ENCODE measurements around the gene SLC32A1. TPM values are rescaled to one million over a fixed set of nuclear protein-coding genes. Genes with fewer than 3 reads are reported as not detected.

SLC32A1 gene
- total RNA-seq, 2 donors from 2014 or later: not detected

DNA sequence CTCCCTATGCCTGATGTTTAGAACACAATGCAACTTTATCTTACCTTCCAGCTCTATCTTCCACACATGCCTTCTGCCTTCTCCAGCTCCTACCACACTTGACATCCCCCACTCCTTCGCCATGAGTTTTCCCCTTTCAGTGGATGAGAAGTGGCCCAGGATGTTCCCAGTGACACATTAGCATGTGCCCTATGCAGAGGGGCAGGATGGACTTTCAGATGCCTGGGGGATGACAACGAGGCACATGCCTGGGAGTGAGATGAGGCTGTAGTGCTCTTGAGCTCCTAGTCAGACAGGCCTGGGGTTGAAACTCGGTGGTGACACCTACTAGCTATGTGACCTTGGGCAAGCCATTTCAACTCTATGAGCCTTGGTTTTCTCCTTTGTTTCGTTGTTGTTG is 20.1 kb upstream of the SLC32A1 start:
- no peak for ATAC-seq
- no peaks in the 10 kb centered on the region for H3K9me3 ChIP-seq (ENCODE audit: control insufficient read depth, low read length, poor library complexity, severe bottlenecking)
- Mint-ChIP-seq H3K27me3 (peaks cover 37% of the 10 kb centered on the region), H3K36me3 (ENCODE audit: low read depth) (peaks cover 5% of the 10 kb centered on the region), H3K4me1 (no peaks in the 10 kb centered on the region), H3K4me3 (no peak overlapping the region), H3K27ac (no peak overlapping the region)
- DNase-seq: no peak

DNA sequence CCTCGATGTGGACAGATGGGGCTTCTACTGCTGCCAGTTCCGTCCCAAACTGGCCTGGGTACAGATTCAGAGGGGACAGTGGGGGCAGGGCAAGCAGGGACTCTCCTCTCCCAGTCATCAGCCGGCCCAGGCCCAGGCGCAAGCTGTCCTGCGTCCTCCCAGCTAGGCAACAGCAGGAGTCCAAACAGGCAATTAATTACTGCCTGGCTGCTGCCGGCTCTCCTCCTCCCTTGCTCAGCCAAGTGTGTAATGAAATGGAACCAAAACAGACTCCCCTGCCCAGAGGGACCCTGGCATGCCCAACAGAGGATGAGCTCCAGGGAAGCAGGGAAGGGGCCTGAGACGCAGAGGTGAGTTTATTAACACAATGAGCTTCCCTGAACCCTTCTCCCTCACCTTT is 17.8 kb upstream of the SLC32A1 start:
- H3K9me3 ChIP-seq (ENCODE audit: control insufficient read depth, low read length, poor library complexity, severe bottlenecking): no peaks in the 10 kb centered on the region
- no peak overlapping the region for H3K27ac Mint-ChIP-seq
- peaks cover 5% of the 10 kb centered on the region for H3K36me3 Mint-ChIP-seq (ENCODE audit: low read depth)
- H3K4me1 Mint-ChIP-seq: no peaks in the 10 kb centered on the region
- H3K4me3 Mint-ChIP-seq: no peak overlapping the region
- H3K27me3 Mint-ChIP-seq: peaks cover 37% of the 10 kb centered on the region
- ATAC-seq (no peak), DNase-seq (no peak)

DNA sequence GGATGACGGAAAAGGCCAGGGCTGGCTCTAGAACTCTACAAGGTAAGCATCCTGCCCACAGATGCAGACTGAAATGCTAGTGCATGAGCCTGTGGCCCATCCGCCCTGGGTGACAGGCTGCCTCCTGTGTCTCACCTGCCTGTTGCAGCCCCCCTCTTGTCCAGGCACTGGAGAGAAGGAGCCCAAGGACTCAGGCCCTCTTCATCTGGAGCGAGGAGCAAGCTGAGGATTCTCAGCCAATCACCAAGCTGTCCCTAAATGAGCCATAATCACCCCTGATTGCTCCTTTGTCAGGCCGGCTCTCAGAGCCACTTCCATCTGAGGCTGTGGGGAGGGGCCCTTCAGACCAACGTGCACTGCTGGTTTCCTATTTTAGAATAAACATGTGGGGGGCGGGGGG is 10.0 kb upstream of the SLC32A1 start:
- peaks cover 2% of the 10 kb centered on the region for H3K4me1 Mint-ChIP-seq
- H3K27me3 Mint-ChIP-seq: peaks cover 58% of the 10 kb centered on the region
- no peak for ATAC-seq
- H3K9me3 ChIP-seq (ENCODE audit: control insufficient read depth, low read length, poor library complexity, severe bottlenecking): no peaks in the 10 kb centered on the region
- no peak for DNase-seq
- no peak overlapping the region for H3K4me3 Mint-ChIP-seq
- H3K27ac Mint-ChIP-seq: no peak overlapping the region
- peaks cover 2% of the 10 kb centered on the region for H3K36me3 Mint-ChIP-seq (ENCODE audit: low read depth)

DNA sequence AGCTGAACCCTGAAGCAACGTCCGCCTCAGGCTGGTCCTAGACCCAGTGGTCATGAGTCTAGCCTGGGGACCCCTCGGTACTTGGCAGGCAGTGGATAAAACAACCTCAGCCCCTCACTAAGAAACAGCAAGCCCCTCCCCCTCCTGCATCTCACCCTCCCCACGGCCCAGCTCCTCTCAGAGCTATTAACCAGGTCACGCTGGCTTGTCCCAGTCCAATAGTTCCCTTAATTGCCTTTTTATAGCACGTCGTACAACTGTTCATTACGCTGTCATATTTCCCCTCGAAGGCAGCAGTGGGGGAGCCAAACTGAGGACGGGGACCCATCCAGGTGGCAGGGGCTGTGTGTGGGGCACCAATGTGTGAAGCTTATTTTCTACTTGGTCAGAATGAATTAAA is 8.6 kb upstream of the SLC32A1 start:
- Mint-ChIP-seq H3K4me3 (no peak overlapping the region), H3K27ac (no peak overlapping the region), H3K27me3 (peaks cover 72% of the 10 kb centered on the region), H3K4me1 (peaks cover 2% of the 10 kb centered on the region), H3K36me3 (ENCODE audit: low read depth) (peaks cover 2% of the 10 kb centered on the region)
- DNase-seq (no peak), ATAC-seq (no peak)
- no peaks in the 10 kb centered on the region for H3K9me3 ChIP-seq (ENCODE audit: control insufficient read depth, low read length, poor library complexity, severe bottlenecking)

DNA sequence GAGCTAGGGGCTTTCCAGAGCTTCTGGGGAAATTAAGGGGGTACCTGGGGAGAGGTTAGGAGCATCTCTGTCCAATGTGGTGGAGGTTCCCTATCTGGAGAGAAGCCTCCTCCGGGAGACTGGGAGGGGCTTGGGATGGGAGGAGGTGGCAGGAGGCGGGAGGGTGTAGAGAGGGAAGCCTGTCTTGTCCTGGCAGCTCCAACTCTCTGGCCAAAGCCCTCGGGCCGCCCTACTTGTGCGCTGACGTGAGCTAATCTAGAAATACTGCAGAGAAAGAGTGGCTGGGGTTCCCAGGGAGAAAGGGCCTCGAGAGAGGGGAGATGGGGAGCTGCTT is 1.6 kb upstream of the SLC32A1 start:
- Mint-ChIP-seq H3K27ac (peak overlapping the region; percentile 47), H3K36me3 (ENCODE audit: low read depth) (peaks cover 15% of the 10 kb centered on the region), H3K4me1 (peaks cover 38% of the 10 kb centered on the region), H3K27me3 (peaks cover 94% of the 10 kb centered on the region), H3K4me3 (peak overlapping the region; percentile 72)
- ATAC-seq (no peak), DNase-seq (no peak)
- no peaks in the 10 kb centered on the region for H3K9me3 ChIP-seq (ENCODE audit: control insufficient read depth, low read length, poor library complexity, severe bottlenecking)

DNA sequence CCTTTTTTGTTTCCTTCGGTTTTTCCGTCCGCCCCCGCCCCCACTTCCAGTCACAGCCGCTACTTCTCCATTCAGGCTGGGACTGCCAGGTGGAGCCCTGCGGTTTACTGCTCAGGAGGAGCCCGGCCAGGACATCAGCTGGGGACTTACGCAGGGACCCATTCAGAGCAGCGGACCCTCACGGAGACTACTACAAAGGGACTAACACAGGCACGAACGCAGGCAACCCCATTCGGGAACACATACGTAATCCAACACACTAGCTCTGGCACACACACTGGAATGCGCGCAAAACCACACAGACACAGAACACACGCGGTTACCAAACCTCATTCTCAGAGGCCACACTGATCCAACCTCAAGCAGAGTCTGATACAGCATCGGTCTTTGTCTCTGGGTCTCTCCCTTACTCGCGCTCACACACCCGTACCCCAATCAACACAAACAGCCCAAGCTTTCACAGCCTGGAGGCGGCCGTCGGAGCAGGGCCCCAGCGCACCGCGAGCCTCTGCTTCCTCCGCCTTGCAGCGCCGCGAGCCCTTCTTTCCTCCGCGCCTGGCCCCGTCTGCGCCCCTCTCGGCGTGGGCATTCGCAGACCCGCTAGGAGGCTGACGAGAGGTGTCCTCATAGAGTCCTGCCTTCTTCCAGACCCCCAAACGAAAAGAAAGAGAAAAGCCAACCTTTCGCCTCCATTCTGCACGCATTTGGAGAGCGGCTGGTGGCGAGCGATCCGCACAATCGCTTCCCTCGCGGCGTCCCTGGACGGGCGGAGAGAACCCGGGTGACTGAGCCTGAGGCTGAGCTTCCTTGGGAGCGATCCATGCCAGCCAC is 1.1 kb upstream of the SLC32A1 start:
- no peak for DNase-seq
- Mint-ChIP-seq H3K4me3 (peak overlapping the region; percentile 72), H3K36me3 (ENCODE audit: low read depth) (peaks cover 17% of the 10 kb centered on the region), H3K27me3 (peaks cover 94% of the 10 kb centered on the region), H3K27ac (peak overlapping the region; percentile 47), H3K4me1 (peaks cover 41% of the 10 kb centered on the region)
- peak; percentile 26 for ATAC-seq
- H3K9me3 ChIP-seq (ENCODE audit: control insufficient read depth, low read length, poor library complexity, severe bottlenecking): no peaks in the 10 kb centered on the region

DNA sequence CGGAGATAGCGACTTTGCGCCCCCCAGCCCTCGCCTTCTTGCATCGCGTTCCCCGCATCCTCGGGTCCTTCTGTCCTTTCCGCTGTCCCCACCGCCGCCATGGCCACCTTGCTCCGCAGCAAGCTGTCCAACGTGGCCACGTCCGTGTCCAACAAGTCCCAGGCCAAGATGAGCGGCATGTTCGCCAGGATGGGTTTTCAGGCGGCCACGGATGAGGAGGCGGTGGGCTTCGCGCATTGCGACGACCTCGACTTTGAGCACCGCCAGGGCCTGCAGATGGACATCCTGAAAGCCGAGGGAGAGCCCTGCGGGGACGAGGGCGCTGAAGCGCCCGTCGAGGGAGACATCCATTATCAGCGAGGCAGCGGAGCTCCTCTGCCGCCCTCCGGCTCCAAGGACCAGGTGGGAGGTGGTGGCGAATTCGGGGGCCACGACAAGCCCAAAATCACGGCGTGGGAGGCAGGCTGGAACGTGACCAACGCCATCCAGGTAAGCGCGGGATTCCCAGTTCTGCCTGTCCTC is 401 bp downstream of the SLC32A1 start:
- ATAC-seq: no peak
- no peak for DNase-seq
- H3K27me3 Mint-ChIP-seq: peaks cover 93% of the 10 kb centered on the region
- H3K4me3 Mint-ChIP-seq: peak overlapping the region; percentile 89
- H3K36me3 Mint-ChIP-seq (ENCODE audit: low read depth): peaks cover 21% of the 10 kb centered on the region
- H3K4me1 Mint-ChIP-seq: peaks cover 47% of the 10 kb centered on the region
- no peak overlapping the region for H3K27ac Mint-ChIP-seq
- H3K9me3 ChIP-seq (ENCODE audit: control insufficient read depth, low read length, poor library complexity, severe bottlenecking): no peaks in the 10 kb centered on the region

DNA sequence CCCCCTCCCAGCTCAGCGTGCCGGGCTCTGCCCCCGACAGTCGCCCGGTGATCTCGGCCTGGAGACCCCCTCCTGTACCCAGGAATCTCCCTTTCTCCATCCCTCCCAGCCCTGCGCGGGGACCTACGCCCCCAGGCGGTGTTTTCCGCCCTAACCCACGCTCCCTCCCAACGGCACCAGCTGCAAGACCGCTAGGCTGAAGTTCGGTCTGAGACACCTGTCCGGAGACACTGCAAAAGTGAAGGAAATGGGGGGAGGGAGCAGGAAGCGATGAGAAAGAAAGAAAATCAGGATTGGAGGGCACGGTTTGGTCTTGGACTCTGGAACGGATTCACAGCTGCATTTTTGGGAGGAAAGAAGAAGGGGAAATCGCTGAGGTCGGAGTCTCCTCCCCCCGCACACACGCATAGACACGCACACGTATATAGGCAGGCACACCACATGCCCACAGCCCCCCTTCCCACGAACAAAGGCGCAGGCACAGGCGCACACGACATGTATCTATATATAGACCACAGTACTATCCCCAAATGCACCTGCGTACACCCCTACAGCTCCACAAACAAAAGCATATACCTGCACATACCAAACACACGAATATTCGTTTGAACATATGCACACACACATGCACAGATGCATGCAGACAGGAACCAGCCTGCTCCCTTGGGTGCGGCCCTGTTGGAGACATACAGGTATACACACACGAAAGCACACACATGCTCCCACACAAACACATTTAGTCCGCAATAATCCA is 1.0 kb downstream of the SLC32A1 start:
- Mint-ChIP-seq H3K27me3 (peaks cover 93% of the 10 kb centered on the region), H3K27ac (peak overlapping the region; percentile 72), H3K4me3 (peak overlapping the region; percentile 89), H3K4me1 (peaks cover 54% of the 10 kb centered on the region), H3K36me3 (ENCODE audit: low read depth) (peaks cover 23% of the 10 kb centered on the region)
- no peaks in the 10 kb centered on the region for H3K9me3 ChIP-seq (ENCODE audit: control insufficient read depth, low read length, poor library complexity, severe bottlenecking)
- DNase-seq (no peak), ATAC-seq (peak; percentile 40)

DNA sequence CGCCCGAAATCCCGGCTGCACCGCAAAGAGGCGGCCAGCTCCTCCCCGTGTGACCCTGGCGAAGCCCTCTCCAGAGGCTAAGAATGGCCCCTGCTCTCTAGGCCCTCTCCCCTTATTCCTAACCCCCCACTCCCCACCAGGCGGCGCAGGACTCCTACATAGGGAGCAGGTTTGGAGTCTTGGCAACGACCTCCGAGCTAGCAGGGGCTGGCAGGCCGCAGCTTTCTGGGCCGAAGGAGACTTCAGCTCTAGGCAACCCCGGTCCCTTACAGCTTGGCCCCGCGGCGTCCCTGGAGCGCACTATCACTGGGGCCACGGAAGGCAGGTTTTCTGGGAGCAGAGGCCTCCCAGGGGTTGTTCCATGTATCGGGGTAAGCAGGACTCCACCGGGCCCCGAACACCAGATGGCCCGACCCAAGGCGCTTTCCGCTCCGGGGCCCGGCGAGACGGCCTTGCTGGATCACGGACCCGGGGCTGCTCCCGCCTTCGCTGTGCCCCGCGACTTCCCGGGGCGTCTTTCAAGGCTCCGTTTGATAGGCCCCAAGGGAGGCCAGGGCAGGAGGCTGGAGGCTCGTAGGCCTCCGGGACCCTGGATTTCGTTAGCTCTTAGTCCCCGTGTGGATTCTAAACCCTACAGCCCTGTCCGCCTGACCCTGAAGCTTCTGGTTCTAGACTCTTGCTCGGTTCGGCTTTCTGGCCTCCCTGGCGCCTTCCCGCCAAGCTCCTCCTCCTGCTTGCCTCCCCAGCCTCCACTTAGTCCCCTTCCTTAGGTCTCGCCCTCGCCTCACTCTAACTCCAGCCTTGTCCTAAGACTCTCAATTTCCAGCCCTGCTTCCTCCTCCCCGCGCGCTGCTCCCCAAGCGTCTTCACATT is 1.9 kb downstream of the SLC32A1 start:
- Mint-ChIP-seq H3K36me3 (ENCODE audit: low read depth) (peaks cover 23% of the 10 kb centered on the region), H3K27ac (peak overlapping the region; percentile 72), H3K4me1 (peaks cover 59% of the 10 kb centered on the region), H3K4me3 (peak overlapping the region; percentile 89), H3K27me3 (peaks cover 93% of the 10 kb centered on the region)
- H3K9me3 ChIP-seq (ENCODE audit: control insufficient read depth, low read length, poor library complexity, severe bottlenecking): no peaks in the 10 kb centered on the region
- ATAC-seq (peak; percentile 29), DNase-seq (peak in 1 of 3 donors; percentile 20)

DNA sequence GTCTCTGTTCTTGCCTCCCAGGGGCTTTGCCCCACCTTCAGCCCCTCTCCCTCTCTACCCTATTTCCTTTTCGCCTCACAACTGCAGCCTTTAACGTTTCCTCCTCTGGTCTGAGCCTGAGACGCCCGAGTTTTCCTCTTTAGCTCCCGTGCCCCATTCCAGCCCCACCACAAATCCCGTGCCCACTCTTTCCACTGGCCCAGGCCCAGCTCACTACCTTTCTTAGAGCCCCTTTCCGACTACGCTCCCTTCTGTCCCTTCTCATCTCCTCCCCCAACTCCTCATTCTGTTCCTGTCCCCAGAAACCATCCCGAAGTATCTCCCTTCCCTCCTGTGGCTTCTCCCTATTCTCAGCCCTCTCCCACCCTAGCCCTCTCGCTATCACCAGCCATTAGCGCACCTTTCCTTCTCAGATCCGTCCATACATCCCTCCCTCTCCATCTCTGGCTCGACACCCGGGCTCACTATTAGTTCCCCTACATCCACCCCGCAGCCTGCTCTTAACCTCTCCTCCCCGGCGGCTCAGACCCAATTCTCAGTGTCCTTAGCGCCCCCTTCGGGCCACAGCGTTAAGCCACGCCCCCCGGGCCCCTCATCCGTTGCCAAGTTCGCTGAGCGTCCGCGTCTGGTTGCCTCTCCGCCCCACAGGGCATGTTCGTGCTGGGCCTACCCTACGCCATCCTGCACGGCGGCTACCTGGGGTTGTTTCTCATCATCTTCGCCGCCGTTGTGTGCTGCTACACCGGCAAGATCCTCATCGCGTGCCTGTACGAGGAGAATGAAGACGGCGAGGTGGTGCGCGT is 2.7 kb downstream of the SLC32A1 start:
- peak; percentile 14 for ATAC-seq
- Mint-ChIP-seq H3K4me1 (peaks cover 61% of the 10 kb centered on the region), H3K4me3 (peak overlapping the region; percentile 72), H3K27ac (peak overlapping the region; percentile 72), H3K36me3 (ENCODE audit: low read depth) (peaks cover 23% of the 10 kb centered on the region), H3K27me3 (peaks cover 90% of the 10 kb centered on the region)
- DNase-seq: peak in 1 of 3 donors; percentile 24
- H3K9me3 ChIP-seq (ENCODE audit: control insufficient read depth, low read length, poor library complexity, severe bottlenecking): no peaks in the 10 kb centered on the region

DNA sequence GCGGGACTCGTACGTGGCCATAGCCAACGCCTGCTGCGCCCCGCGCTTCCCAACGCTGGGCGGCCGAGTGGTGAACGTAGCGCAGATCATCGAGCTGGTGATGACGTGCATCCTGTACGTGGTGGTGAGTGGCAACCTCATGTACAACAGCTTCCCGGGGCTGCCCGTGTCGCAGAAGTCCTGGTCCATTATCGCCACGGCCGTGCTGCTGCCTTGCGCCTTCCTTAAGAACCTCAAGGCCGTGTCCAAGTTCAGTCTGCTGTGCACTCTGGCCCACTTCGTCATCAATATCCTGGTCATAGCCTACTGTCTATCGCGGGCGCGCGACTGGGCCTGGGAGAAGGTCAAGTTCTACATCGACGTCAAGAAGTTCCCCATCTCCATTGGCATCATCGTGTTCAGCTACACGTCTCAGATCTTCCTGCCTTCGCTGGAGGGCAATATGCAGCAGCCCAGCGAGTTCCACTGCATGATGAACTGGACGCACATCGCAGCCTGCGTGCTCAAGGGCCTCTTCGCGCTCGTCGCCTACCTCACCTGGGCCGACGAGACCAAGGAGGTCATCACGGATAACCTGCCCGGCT is 3.4 kb downstream of the SLC32A1 start:
- H3K4me3 Mint-ChIP-seq: peak overlapping the region; percentile 72
- H3K36me3 Mint-ChIP-seq (ENCODE audit: low read depth): peaks cover 18% of the 10 kb centered on the region
- ATAC-seq (peak; percentile 10), DNase-seq (no peak)
- H3K27me3 Mint-ChIP-seq: peaks cover 90% of the 10 kb centered on the region
- H3K9me3 ChIP-seq (ENCODE audit: control insufficient read depth, low read length, poor library complexity, severe bottlenecking): no peaks in the 10 kb centered on the region
- peaks cover 55% of the 10 kb centered on the region for H3K4me1 Mint-ChIP-seq
- peak overlapping the region; percentile 72 for H3K27ac Mint-ChIP-seq

DNA sequence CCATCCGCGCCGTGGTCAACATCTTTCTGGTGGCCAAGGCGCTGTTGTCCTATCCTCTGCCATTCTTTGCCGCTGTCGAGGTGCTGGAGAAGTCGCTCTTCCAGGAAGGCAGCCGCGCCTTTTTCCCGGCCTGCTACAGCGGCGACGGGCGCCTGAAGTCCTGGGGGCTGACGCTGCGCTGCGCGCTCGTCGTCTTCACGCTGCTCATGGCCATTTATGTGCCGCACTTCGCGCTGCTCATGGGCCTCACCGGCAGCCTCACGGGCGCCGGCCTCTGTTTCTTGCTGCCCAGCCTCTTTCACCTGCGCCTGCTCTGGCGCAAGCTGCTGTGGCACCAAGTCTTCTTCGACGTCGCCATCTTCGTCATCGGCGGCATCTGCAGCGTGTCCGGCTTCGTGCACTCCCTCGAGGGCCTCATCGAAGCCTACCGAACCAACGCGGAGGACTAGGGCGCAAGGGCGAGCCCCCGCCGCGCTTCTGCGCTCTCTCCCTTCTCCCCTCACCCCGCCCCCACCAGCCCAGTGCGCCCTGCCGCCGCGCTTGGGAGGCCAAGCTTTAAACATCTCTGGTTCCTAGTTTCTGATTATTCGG is 4.0 kb downstream of the SLC32A1 start:
- Mint-ChIP-seq H3K27me3 (peaks cover 90% of the 10 kb centered on the region), H3K36me3 (ENCODE audit: low read depth) (peaks cover 18% of the 10 kb centered on the region), H3K27ac (peak overlapping the region; percentile 72), H3K4me3 (peak overlapping the region; percentile 72), H3K4me1 (peaks cover 50% of the 10 kb centered on the region)
- DNase-seq: no peak
- no peaks in the 10 kb centered on the region for H3K9me3 ChIP-seq (ENCODE audit: control insufficient read depth, low read length, poor library complexity, severe bottlenecking)
- no peak for ATAC-seq
